Neural cell (in vitro differentiated cells): ENCODE data around the gene HDAC4.

ENCODE experiments used
- CTCF ChIP-seq: fragments of 450-650 bp; IDR thresholded peaks from 2 replicates; pipeline ENCODE4 v1.5.1; 2014; ENCODE audit warnings: antibody characterized with exemption, mild to moderate bottlenecking, moderate library complexity; ENCODE audit not compliant: poor library complexity, severe bottlenecking
- EZH2 ChIP-seq: fragments of 200-600, 300-800 bp; shearing (Covaris generic), sonication (generic); IDR thresholded peaks from 2 replicates; pipeline ENCODE4 v1.6.1; 2014; ENCODE audit warnings: antibody characterized with exemption, low read length, borderline replicate concordance, mild to moderate bottlenecking; ENCODE audit not compliant: insufficient read depth, poor library complexity, severe bottlenecking
- POLR2AphosphoS5 ChIP-seq: IDR thresholded peaks from 2 replicates; pipeline ENCODE4 v1.6.1; 2012
- TAF1 ChIP-seq: IDR thresholded peaks from 2 replicates; pipeline ENCODE4 v1.6.1; 2012; ENCODE audit warnings: low read depth

GRCh38 chr2:239269173-239269885 is 131.5 kb downstream of the HDAC4 start:
- TF ChIP-seq CTCF: no peak
- TF ChIP-seq POLR2AphosphoS5: no peak
- no peak for TF ChIP-seq EZH2
- TF ChIP-seq TAF1: no peak
